Activated naive CD4-positive, alpha-beta T cell (primary cell): ENCODE data around the gene PXYLP1.

Experiments
- DNase-seq, 4 experiments: peaks; one replicate each; lab custom pipeline; 2025; lab: John Stamatoyannopoulos, UW

Gene PXYLP1

GRCh38 chr3:141328286-141329166, 96.9 kb downstream of the PXYLP1 start:
- DNase-seq: no peak

GRCh38 chr3:141330235-141330634, 98.6 kb downstream of the PXYLP1 start:
- no peak for DNase-seq

- no peak for DNase-seq
These were observed 99.2 kb downstream of the PXYLP1 start for GRCh38 chr3:141330718-141331376.

- DNase-seq: no peak
These were observed 100.0 kb downstream of the PXYLP1 start for GRCh38 chr3:141331377-141332318.

GRCh38 chr3:141332416-141332815, 100.8 kb downstream of the PXYLP1 start:
- no peak for DNase-seq

- DNase-seq: no peak
These were observed 102.4 kb downstream of the PXYLP1 start for GRCh38 chr3:141333836-141334626.

- no peak for DNase-seq
These were observed 103.1 kb downstream of the PXYLP1 start for GRCh38 chr3:141334627-141335250.

GRCh38 chr3:141335531-141336061, 104.0 kb downstream of the PXYLP1 start:
- no peak for DNase-seq

GRCh38 chr3:141336672-141337522, 105.3 kb downstream of the PXYLP1 start:
- DNase-seq: no peak

GRCh38 chr3:141337523-141337854, 105.9 kb downstream of the PXYLP1 start:
- DNase-seq: no peak

GRCh38 chr3:141337991-141338390, 106.4 kb downstream of the PXYLP1 start:
- DNase-seq: no peak

- no peak for DNase-seq
These were observed 107.3 kb downstream of the PXYLP1 start for GRCh38 chr3:141338881-141339280.

- no peak for DNase-seq
These were observed 109.9 kb downstream of the PXYLP1 start for GRCh38 chr3:141341536-141341935.

GRCh38 chr3:141342386-141342785, 110.8 kb downstream of the PXYLP1 start:
- no peak for DNase-seq

- no peak for DNase-seq
These were observed 111.5 kb downstream of the PXYLP1 start for GRCh38 chr3:141343077-141343476.

GRCh38 chr3:141343865-141344271, 112.2 kb downstream of the PXYLP1 start:
- DNase-seq: no peak
